HEK293 (cell line): ENCODE measurements around the gene OPCML.

Experiments used
- HOXA7 ChIP-seq: sonication (generic); formaldehyde crosslinking; IDR thresholded peaks from 2 replicates; pipeline ENCODE4 v1.8.1; 2022; ENCODE audit warnings: missing genetic modification reagents, borderline replicate concordance
- HOXC10 ChIP-seq: sonication (generic); formaldehyde crosslinking; IDR thresholded peaks from 2 replicates; pipeline ENCODE4 v1.8.1; 2023; ENCODE audit warnings: mild to moderate bottlenecking, missing genetic modification reagents
- KLF10 ChIP-seq: fragments of 450-650 bp; IDR thresholded peaks from 2 replicates; pipeline ENCODE4 v1.5.1; 2018; ENCODE audit warnings: missing biosample characterization, mild to moderate bottlenecking, missing genetic modification characterization
- OSR2 ChIP-seq: fragments of 450-650 bp; formaldehyde crosslinking; IDR thresholded peaks from 2 replicates; pipeline ENCODE4 v1.5.1; 2016; ENCODE audit warnings: missing biosample characterization, missing genetic modification characterization
- ZNF184 ChIP-seq: fragments of 450-650 bp; IDR thresholded peaks from 2 replicates; pipeline ENCODE4 v1.5.1; 2018; ENCODE audit warnings: missing biosample characterization, mild to moderate bottlenecking, missing genetic modification characterization
- ZNF529 ChIP-seq: fragments of 450-650 bp; formaldehyde crosslinking; IDR thresholded peaks from 2 replicates; pipeline ENCODE4 v1.5.1; 2017; ENCODE audit warnings: missing genetic modification characterization, missing biosample characterization; ENCODE audit not compliant: insufficient replicate concordance
- ZNF571 ChIP-seq: fragments of 450-650 bp; formaldehyde crosslinking; IDR thresholded peaks from 2 replicates; pipeline ENCODE4 v1.5.0; 2017; ENCODE audit warnings: missing biosample characterization, missing genetic modification characterization
- ZNF785 ChIP-seq: fragments of 450-650 bp; formaldehyde crosslinking; IDR thresholded peaks from 2 replicates; pipeline ENCODE4 v1.5.1; 2016; ENCODE audit warnings: missing biosample characterization, missing genetic modification characterization
- ZNF843 ChIP-seq: fragments of 450-650 bp; formaldehyde crosslinking; IDR thresholded peaks from 2 replicates; pipeline ENCODE4 v1.5.1; 2016; ENCODE audit warnings: missing biosample characterization, missing genetic modification characterization
- TF ChIP-seq, protein P1 (sequence below): fragments of 450-650 bp; formaldehyde crosslinking; IDR thresholded peaks from 2 replicates; pipeline ENCODE4 v1.5.1; 2016; ENCODE audit warnings: missing biosample characterization, missing genetic modification characterization
- TF ChIP-seq, protein P2 (sequence below): fragments of 450-650 bp; formaldehyde crosslinking; IDR thresholded peaks from 2 replicates; pipeline ENCODE4 v1.5.1; 2016; ENCODE audit warnings: missing biosample characterization, missing genetic modification characterization, low read depth
- TF ChIP-seq, protein P3 (sequence below): fragments of 450-650 bp; formaldehyde crosslinking; conservative IDR thresholded peaks from 2 replicates; pipeline ENCODE4 v1.5.1; 2016; ENCODE audit warnings: low read depth, missing biosample characterization, missing genetic modification characterization
- TF ChIP-seq, protein P4 (sequence below): fragments of 450-650 bp; formaldehyde crosslinking; optimal IDR thresholded peaks from 2 replicates; pipeline ENCODE3; 2016; ENCODE audit warnings: missing biosample characterization, mild to moderate bottlenecking, missing genetic modification characterization
- TF ChIP-seq, protein P5 (sequence below): fragments of 450-650 bp; formaldehyde crosslinking; IDR thresholded peaks from 2 replicates; pipeline ENCODE4 v1.5.1; 2016; ENCODE audit warnings: missing biosample characterization, missing genetic modification characterization

DNA sequence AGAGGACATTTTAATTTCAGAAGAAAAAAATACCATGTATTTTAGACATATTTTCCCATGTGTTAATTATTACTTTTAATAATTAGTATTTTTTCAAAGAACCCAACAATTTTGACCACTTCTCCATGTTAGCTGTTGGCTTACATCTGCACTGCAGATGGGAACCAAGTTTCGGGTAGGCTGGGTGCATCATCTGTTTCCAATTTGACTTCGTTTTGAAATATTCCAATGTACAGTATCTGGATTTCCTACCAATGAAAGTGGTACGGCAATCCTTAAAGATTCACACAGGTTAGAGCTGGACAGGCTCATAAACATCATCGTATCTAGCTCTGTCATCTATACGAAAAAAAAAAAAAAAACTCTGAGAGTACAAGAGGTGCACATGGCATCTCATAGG is 670.2 kb downstream of the OPCML start:
- TF ChIP-seq OSR2 (tag by site-specific recombination) (no peak), ZNF843 (tag by site-specific recombination) (no peak), ZNF184 (no peak), HOXA7 (CRISPR knock-in tag) (no peak), HOXC10 (no peak), ZNF571 (tag by site-specific recombination) (no peak), ZNF785 (tag by site-specific recombination) (no peak), ZNF529 (tag by site-specific recombination) (no peak), KLF10 (no peak)
- TF ChIP-seq, protein P1, sequence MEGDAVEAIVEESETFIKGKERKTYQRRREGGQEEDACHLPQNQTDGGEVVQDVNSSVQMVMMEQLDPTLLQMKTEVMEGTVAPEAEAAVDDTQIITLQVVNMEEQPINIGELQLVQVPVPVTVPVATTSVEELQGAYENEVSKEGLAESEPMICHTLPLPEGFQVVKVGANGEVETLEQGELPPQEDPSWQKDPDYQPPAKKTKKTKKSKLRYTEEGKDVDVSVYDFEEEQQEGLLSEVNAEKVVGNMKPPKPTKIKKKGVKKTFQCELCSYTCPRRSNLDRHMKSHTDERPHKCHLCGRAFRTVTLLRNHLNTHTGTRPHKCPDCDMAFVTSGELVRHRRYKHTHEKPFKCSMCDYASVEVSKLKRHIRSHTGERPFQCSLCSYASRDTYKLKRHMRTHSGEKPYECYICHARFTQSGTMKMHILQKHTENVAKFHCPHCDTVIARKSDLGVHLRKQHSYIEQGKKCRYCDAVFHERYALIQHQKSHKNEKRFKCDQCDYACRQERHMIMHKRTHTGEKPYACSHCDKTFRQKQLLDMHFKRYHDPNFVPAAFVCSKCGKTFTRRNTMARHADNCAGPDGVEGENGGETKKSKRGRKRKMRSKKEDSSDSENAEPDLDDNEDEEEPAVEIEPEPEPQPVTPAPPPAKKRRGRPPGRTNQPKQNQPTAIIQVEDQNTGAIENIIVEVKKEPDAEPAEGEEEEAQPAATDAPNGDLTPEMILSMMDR, result no peak
- TF ChIP-seq, protein P2, sequence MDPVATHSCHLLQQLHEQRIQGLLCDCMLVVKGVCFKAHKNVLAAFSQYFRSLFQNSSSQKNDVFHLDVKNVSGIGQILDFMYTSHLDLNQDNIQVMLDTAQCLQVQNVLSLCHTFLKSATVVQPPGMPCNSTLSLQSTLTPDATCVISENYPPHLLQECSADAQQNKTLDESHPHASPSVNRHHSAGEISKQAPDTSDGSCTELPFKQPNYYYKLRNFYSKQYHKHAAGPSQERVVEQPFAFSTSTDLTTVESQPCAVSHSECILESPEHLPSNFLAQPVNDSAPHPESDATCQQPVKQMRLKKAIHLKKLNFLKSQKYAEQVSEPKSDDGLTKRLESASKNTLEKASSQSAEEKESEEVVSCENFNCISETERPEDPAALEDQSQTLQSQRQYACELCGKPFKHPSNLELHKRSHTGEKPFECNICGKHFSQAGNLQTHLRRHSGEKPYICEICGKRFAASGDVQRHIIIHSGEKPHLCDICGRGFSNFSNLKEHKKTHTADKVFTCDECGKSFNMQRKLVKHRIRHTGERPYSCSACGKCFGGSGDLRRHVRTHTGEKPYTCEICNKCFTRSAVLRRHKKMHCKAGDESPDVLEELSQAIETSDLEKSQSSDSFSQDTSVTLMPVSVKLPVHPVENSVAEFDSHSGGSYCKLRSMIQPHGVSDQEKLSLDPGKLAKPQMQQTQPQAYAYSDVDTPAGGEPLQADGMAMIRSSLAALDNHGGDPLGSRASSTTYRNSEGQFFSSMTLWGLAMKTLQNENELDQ, result no peak
- TF ChIP-seq, protein P3, sequence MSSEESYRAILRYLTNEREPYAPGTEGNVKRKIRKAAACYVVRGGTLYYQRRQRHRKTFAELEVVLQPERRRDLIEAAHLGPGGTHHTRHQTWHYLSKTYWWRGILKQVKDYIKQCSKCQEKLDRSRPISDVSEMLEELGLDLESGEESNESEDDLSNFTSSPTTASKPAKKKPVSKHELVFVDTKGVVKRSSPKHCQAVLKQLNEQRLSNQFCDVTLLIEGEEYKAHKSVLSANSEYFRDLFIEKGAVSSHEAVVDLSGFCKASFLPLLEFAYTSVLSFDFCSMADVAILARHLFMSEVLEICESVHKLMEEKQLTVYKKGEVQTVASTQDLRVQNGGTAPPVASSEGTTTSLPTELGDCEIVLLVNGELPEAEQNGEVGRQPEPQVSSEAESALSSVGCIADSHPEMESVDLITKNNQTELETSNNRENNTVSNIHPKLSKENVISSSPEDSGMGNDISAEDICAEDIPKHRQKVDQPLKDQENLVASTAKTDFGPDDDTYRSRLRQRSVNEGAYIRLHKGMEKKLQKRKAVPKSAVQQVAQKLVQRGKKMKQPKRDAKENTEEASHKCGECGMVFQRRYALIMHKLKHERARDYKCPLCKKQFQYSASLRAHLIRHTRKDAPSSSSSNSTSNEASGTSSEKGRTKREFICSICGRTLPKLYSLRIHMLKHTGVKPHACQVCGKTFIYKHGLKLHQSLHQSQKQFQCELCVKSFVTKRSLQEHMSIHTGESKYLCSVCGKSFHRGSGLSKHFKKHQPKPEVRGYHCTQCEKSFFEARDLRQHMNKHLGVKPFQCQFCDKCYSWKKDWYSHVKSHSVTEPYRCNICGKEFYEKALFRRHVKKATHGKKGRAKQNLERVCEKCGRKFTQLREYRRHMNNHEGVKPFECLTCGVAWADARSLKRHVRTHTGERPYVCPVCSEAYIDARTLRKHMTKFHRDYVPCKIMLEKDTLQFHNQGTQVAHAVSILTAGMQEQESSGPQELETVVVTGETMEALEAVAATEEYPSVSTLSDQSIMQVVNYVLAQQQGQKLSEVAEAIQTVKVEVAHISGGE (tag by site-specific recombination), result no peak
- TF ChIP-seq, protein P4, sequence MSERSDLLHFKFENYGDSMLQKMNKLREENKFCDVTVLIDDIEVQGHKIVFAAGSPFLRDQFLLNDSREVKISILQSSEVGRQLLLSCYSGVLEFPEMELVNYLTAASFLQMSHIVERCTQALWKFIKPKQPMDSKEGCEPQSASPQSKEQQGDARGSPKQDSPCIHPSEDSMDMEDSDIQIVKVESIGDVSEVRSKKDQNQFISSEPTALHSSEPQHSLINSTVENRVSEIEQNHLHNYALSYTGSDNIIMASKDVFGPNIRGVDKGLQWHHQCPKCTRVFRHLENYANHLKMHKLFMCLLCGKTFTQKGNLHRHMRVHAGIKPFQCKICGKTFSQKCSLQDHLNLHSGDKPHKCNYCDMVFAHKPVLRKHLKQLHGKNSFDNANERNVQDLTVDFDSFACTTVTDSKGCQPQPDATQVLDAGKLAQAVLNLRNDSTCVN (tag by site-specific recombination), result no peak
- TF ChIP-seq, protein P5, sequence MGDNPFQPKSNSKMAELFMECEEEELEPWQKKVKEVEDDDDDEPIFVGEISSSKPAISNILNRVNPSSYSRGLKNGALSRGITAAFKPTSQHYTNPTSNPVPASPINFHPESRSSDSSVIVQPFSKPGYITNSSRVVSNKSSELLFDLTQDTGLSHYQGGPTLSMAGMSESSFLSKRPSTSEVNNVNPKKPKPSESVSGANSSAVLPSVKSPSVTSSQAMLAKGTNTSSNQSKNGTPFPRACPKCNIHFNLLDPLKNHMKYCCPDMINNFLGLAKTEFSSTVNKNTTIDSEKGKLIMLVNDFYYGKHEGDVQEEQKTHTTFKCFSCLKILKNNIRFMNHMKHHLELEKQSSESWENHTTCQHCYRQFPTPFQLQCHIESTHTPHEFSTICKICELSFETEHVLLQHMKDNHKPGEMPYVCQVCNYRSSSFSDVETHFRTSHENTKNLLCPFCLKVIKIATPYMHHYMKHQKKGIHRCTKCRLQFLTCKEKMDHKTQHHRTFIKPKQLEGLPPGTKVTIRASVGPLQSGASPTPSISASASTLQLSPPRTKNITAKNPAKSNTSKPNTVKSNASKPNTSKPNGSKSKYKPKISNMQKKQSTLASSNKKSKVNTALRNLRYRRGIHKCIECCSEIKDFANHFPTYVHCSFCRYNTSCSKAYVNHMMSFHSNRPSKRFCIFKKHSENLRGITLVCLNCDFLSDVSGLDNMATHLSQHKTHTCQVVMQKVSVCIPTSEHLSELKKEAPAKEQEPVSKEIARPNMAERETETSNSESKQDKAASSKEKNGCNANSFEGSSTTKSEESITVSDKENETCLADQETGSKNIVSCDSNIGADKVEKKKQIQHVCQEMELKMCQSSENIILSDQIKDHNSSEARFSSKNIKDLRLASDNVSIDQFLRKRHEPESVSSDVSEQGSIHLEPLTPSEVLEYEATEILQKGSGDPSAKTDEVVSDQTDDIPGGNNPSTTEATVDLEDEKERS, result no peak
